OCI-LY7 (cell line): ENCODE measurements around the gene GOLPH3.

Source experiments
- EZH2phosphoT487 ChIP-seq: fragments of 200-600 bp; sonication (generic); IDR thresholded peaks from 2 replicates; pipeline ENCODE4 v1.6.1; 2018; ENCODE audit warnings: low read depth, borderline replicate concordance, mild to moderate bottlenecking, mixed run types, antibody characterized with exemption, low read length, moderate library complexity, mixed read lengths
- TF ChIP-seq, protein P1 (sequence below): fragments of 200-600 bp; sonication (generic); conservative IDR thresholded peaks from 2 replicates; pipeline ENCODE4 v1.5.1; 2014; ENCODE audit warnings: mild to moderate bottlenecking, antibody characterized with exemption, low read length, moderate library complexity, mixed read lengths

DNA sequence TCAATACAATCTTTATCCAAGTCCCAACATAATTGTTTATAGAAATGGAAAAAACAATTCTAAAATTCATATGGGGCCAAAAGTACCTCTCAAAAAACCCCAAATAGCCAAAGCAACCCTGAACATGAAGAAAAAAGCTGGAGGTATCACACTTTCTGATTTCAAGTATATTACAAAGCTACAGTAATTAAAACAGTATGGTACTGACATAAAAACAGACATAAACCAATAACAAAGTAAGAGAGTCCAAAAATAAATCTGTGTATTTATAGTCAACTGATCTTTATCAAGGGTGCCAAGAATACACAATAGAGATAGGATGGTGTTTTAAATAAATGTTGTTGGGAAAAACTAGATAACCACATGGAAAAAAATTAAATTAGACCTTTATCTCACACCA is 13.6 kb upstream of the GOLPH3 start:
- TF ChIP-seq, protein P1, sequence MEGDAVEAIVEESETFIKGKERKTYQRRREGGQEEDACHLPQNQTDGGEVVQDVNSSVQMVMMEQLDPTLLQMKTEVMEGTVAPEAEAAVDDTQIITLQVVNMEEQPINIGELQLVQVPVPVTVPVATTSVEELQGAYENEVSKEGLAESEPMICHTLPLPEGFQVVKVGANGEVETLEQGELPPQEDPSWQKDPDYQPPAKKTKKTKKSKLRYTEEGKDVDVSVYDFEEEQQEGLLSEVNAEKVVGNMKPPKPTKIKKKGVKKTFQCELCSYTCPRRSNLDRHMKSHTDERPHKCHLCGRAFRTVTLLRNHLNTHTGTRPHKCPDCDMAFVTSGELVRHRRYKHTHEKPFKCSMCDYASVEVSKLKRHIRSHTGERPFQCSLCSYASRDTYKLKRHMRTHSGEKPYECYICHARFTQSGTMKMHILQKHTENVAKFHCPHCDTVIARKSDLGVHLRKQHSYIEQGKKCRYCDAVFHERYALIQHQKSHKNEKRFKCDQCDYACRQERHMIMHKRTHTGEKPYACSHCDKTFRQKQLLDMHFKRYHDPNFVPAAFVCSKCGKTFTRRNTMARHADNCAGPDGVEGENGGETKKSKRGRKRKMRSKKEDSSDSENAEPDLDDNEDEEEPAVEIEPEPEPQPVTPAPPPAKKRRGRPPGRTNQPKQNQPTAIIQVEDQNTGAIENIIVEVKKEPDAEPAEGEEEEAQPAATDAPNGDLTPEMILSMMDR, result no peak
- no peak for TF ChIP-seq EZH2phosphoT487
